WERI-Rb-1 (cell line): ENCODE data around the gene MEGF8.
A peak's percentile ranks its signal among the peaks of the same experiment; 100 is the strongest.
"Not testable (repeated sequence)": the region's sequence is repeated elsewhere in the genome, so short reads cannot be mapped to it uniquely, and the experiment has no call there.

Experiments
- DNase-seq: peaks from one replicate; pipeline ENCODE4 v3.0.0-alpha.2; 2020
- H3K27ac ChIP-seq: fragments of 250-450 bp; sonication (Bioruptor Pico); 2 replicates; pipeline ENCODE4 v1.5.1; 2020; ENCODE audit warnings: mild to moderate bottlenecking, moderate library complexity
- H3K27me3 ChIP-seq: fragments of 250-450 bp; sonication (Bioruptor Pico); 2 replicates; pipeline ENCODE4 v1.5.1; 2021; ENCODE audit warnings: mild to moderate bottlenecking, low read depth, moderate library complexity; ENCODE audit not compliant: insufficient read depth, severe bottlenecking
- H3K36me3 ChIP-seq: fragments of 250-450 bp; sonication (Bioruptor Pico); 2 replicates; pipeline ENCODE4 v1.5.1; 2020; ENCODE audit warnings: mild to moderate bottlenecking, moderate library complexity
- H3K4me3 ChIP-seq: 2 replicates; pipeline ENCODE4 v1.5.1; 2011; ENCODE audit warnings: low read depth, mild to moderate bottlenecking, control low read depth, low read length
- H3K9me3 ChIP-seq: fragments of 250-450 bp; sonication (Bioruptor Pico); 2 replicates; pipeline ENCODE4 v1.5.1; 2021; ENCODE audit warnings: mild to moderate bottlenecking, moderate library complexity; ENCODE audit not compliant: severe bottlenecking
- TF ChIP-seq, protein P1 (sequence below): IDR thresholded peaks from 2 replicates; pipeline ENCODE4 v1.5.1; 2011; ENCODE audit warnings: low read depth, mild to moderate bottlenecking, control low read depth, inconsistent platforms, low read length

The MEGF8 gene

DNA sequence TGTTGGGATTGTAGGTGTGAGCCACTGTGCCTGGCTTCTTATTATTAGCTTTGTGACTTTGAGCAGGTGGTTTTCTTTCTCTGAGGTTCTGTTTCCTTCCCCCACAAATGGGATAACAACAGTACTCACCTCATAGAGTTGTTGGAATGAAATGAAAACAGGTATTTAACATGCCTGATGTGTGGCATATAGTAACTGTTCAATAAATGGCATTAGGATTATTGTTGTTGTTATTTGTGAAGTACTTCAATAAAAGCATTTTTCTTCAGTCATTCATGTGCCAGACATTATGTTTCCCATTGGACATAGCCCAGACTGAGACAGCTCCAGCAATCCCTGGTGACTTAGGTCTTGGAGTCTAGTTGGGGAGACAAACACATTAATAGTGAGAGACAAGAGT is 1.5 kb downstream of the MEGF8 start:
- TF ChIP-seq, protein P1, sequence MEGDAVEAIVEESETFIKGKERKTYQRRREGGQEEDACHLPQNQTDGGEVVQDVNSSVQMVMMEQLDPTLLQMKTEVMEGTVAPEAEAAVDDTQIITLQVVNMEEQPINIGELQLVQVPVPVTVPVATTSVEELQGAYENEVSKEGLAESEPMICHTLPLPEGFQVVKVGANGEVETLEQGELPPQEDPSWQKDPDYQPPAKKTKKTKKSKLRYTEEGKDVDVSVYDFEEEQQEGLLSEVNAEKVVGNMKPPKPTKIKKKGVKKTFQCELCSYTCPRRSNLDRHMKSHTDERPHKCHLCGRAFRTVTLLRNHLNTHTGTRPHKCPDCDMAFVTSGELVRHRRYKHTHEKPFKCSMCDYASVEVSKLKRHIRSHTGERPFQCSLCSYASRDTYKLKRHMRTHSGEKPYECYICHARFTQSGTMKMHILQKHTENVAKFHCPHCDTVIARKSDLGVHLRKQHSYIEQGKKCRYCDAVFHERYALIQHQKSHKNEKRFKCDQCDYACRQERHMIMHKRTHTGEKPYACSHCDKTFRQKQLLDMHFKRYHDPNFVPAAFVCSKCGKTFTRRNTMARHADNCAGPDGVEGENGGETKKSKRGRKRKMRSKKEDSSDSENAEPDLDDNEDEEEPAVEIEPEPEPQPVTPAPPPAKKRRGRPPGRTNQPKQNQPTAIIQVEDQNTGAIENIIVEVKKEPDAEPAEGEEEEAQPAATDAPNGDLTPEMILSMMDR = no peak
- no peaks in the 10 kb centered on the region for H3K27me3 ChIP-seq
- H3K9me3 ChIP-seq = no peaks in the 10 kb centered on the region
- no peak overlapping the region for H3K27ac ChIP-seq
- no peak for DNase-seq
- no peaks in the 10 kb centered on the region; the same call in 1 of the 2 replicates for H3K36me3 ChIP-seq
- no peak overlapping the region for H3K4me3 ChIP-seq

DNA sequence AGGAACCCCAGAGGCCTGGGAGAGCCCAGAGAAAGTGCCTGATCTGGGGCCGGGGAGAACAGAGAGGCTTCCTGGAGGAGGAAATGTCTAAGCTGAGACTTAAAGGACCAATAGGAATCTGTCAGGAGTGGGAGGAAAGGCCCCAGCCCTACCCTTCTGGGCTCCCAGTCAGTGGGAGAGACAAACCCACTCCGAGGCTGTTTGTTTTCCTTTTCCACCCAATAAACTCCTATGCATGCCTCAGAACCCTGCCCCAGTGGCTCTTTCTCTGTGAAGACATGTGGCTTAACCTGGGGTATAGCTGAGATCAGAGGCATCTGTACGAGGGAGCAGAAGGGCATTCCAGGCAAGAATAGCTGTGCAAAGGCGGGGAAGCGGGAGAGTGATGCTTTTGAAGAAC is 1.9 kb downstream of the MEGF8 start:
- no peak overlapping the region for H3K27ac ChIP-seq
- H3K36me3 ChIP-seq = no peaks in the 10 kb centered on the region; the same call in 1 of the 2 replicates
- H3K27me3 ChIP-seq = no peaks in the 10 kb centered on the region
- TF ChIP-seq, protein P1 = no peak
- no peaks in the 10 kb centered on the region for H3K9me3 ChIP-seq
- H3K4me3 ChIP-seq = no peak overlapping the region
- DNase-seq = no peak

DNA sequence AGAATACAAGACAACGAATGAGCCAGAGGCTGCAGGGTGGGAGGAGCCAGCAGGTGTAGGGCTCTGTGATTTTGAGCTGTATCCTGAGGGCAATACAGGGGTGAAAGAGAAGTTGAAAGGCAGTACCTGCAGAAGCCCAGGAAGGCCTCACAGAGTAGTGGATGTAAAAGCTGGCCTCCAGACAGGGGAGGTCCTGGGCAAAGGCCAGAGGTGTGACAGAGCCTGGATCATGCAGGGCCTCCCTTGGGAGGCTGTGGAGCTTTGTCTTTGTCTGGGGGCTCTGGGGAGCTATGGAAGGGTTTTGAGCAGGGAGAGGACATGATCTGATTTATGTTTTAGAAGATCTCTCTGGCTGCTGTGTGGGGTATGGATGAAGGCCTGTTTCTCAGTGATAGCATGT is 2.7 kb downstream of the MEGF8 start:
- Histone ChIP-seq H3K4me3 (no peak overlapping the region), H3K9me3 (no peaks in the 10 kb centered on the region), H3K36me3 (no peaks in the 10 kb centered on the region; the same call in 1 of the 2 replicates), H3K27me3 (no peaks in the 10 kb centered on the region), H3K27ac (no peak overlapping the region)
- TF ChIP-seq, protein P1 = no peak
- no peak for DNase-seq

DNA sequence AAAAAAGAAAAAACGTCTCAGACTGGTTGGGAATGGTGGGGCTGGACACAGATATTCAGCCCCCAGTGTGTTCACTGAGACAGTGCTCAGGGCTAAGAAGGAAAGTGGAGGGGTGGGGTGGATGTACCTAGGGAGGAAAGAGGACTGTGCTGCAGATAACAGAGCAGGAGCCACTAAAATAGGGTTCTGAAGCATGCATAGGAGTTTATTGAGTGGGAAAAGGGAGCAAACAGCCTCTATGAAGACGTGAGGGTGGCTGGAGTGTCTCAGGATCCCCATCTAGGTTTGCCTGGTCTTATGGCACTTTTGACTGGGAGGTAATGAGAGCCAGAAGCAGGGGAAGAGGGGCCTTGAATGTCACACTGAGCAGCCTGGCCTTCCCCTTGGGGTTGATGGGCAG is 3.4 kb downstream of the MEGF8 start:
- Histone ChIP-seq H3K4me3 (no peak overlapping the region), H3K9me3 (no peaks in the 10 kb centered on the region), H3K36me3 (no peaks in the 10 kb centered on the region; the same call in 1 of the 2 replicates), H3K27me3 (no peaks in the 10 kb centered on the region), H3K27ac (peak overlapping the region; percentile 84)
- DNase-seq = no peak
- TF ChIP-seq, protein P1 = no peak

DNA sequence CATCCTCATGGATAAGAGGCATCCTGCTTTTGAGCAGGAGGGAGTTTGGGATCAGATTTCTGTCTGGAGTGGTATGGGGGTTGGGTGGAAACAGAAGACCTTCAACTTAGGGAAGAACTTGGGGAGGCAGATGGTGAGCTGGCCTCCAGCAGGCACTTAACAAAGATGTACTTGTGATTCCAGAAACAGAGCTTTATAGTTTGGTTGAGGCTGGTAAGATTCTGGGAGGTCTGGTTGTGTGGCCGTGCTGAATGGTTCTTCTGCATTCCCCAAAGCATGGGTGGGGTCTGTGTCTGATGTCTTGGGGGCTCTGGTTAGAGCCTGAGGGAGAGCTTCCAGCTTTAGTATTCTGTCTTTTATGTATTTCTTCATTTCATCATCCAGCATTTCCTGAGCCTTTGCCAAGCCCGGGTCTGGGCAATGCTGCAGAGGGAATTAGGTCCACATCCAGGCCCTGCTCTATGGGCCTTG is 4.8 kb downstream of the MEGF8 start:
- no peak overlapping the region for H3K4me3 ChIP-seq
- TF ChIP-seq, protein P1 = no peak
- H3K9me3 ChIP-seq = no peaks in the 10 kb centered on the region
- H3K27ac ChIP-seq = peak overlapping the region; percentile 84
- H3K36me3 ChIP-seq = no peaks in the 10 kb centered on the region; the same call in 1 of the 2 replicates
- H3K27me3 ChIP-seq = no peaks in the 10 kb centered on the region
- peak; percentile 81 for DNase-seq

DNA sequence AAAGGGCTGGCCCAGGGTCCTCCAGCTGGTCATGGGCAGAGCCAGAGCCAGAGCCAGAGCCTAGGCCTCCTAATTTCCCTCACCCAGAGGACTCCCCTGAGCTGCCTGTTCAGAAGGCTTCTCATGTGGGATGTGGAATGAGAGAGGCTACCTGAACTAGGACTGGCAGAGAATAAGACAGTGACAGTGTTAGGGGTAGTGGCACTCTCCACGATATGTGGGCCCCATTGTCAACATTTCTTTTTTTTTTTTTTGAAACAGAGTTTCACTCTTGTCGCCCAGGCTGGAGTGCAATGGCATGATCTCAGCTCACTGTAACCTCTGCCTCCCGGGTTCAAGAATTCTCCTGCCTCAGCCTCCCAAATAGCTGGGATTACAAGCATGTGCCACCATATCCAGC is 5.9 kb downstream of the MEGF8 start:
- not testable (repeated sequence) for H3K27me3 ChIP-seq, H3K9me3 ChIP-seq, H3K4me3 ChIP-seq, DNase-seq, H3K36me3 ChIP-seq
- H3K27ac ChIP-seq = peak overlapping the region; percentile 84; the same call in 1 of the 2 replicates
